Activated gamma-delta T cell treated with anti-CD3 and anti-CD28 coated beads, Interleukin-2, amount 50 U/mL, for 16 hours (primary cell): ENCODE data around the gene PTPN6.

ENCODE experiments used
- DNase-seq: peaks from one replicate; pipeline ENCODE4 v3.0.0-alpha.2; 2020; ENCODE audit warnings: low read depth

PTPN6 gene

DNA sequence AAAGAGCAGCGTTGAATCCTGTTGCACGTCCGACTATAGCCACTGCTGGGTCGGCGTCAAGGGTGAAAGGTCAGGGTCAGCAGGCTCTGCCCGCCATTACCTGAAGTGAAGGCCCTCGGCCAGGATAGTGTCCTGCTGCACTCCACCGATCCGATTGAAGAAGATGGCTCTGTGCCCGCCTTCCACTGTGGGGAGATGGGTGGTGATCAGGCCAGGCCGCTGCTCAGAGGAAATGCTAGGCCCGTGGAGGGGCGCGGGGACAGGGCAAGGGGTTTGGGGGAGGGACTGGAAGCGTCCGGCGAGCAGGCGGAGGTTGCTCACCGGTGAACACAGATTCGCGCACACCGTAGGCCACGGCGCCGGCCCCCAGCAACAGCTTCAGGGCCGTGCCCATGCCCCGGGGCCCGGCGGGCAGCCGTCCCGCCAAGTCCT is 19.0 kb downstream of the PTPN6 start:
- DNase-seq = no peak

DNA sequence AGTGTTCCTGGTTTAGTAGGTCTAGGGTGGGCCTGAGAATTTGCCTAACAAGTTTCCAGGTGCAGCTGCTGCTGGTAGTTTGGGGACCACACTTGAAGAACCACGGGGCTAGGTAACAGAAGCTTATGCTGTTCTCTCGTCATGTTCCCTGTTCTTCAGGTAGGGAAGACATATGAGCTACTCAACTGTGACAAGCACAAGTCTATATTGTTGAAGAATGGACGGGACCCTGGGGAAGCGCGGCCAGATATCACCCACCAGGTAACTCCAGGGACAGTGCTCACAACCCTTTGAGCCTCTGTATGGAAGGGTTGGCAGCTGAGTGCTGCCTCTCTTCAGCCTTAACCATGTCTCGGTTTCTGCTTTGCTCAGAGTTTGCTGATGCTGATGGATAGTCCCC is 23.0 kb downstream of the PTPN6 start:
- DNase-seq = no peak

DNA sequence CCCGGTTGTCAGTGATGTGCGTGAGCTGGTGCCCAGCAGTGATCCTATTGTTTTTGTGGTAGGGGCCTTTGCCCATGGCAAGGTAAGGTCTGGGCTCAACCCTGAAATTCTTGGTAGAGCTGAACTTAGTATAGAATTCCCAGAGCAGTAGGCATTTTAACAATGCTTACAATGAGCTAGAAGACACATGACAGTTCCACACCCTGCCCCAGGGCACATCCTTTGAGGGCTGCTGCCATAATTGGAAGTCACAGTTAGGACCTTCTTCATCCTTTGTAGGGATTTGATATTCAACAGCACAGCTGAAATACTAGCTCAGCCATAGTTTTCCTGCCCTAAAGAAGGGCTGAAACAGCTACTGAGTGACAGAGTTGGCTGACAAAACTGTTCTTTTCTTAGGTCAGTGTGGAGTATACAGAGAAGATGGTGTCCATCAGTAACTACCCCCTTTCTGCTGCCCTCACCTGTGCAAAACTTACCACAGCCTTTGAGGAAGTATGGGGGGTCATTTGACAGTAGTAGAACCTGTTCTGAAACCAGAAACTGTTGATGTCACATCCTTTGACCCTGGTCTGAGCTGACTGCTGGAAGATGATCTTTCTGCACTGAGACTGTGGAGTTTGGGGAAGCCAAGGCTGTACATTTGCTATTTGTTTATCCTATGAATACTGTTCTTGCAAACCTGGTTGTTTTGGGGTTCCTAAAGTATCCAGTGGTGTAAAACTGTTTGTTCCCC is 24.3 kb downstream of the PTPN6 start:
- no peak for DNase-seq

DNA sequence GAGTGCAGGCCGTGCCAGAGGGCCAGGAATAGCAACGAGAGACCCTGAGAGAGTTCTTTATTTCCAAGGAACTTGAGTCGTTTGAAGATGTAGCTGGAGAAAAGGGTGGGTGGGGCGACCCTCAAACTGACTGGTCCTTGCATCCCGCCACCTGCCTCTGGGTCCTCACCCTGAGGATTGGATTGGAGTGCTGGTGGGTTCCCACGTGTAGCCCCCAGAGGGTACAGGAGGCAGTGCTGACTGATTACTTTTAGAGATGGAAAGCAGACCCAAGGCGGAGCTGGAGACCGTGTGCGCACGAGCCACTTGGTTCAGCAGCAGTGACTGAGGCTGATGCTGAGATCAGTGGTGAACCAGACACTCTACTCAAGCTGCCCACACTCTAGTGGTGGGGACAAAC is 26.5 kb downstream of the PTPN6 start:
- DNase-seq = no peak

DNA sequence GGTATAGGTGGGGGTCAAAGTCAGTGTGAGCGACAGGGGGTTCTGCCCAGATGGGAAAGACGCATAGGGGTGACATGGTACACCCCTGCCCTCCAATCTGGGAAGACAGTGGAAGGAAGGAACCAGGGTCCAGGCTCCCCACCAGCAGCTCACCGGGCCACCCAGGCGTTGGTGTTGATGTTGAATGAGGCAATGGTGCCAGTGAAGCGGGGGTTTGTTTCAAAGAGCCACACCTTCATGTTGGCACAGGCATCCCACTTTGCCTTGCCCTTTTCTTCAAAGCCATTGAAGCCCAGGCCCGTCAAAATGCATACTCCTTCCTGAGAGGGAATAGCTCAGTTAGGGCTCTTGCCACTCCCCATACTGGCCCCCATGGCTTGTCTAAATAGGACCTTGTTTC is 27.0 kb downstream of the PTPN6 start:
- no peak for DNase-seq

DNA sequence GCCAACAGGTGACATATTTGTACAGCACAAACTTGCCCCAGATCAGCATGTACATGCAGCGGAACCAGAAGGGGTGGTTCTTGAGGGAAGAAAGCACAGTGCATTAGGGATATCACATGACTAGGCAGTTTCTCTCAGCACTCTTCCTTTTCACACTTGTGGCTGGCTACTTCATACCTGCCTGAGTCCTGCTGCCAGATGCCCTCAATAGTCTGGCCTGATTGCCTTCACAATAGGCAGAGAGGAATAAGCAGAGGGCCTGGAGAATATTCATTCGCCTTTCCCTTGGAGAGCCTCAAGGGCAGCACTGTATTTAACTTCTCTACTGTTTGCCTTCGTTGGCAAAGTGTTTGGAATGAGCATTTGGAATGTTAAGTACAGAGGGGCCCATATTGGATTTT is 27.5 kb downstream of the PTPN6 start:
- no peak for DNase-seq

DNA sequence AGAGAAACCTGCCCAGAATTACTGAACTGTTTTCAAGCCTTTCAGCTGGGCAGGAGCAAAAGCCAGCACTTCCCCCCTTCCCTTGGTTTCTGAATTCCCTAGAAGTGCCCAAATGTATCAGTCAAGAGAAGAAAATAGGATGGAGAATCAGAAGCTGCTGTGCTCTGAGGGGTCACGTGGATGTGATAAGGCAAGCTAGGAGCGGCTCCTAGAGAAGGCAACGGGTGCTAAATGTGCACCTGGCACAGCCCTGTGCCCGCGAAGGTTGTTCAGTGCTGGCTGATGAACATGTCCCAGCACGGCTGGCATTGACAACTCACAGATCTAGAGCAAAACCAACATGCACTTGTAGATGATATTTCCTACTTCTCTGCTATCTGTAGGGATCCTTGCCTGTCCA is 27.9 kb downstream of the PTPN6 start:
- no peak for DNase-seq

DNA sequence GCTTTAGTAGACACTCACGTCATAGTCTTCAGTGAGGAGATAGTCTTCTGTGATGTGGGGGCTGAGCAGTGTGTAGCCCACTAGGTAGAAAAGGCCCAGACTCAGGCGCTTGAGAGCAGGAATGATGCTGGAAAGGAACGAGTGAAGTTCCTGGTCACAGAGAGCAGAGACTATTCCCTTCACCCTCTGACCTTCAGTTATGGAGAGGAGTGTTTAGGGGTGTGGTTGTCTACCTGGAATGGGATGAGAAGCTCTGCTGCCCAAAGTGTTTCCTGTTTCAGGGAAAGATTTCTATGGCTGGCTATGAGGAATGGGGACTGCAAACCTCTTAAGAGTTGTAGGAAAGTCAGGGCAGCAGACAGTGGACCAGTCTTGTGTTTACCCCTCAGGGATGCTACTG is 28.3 kb downstream of the PTPN6 start:
- DNase-seq = no peak

DNA sequence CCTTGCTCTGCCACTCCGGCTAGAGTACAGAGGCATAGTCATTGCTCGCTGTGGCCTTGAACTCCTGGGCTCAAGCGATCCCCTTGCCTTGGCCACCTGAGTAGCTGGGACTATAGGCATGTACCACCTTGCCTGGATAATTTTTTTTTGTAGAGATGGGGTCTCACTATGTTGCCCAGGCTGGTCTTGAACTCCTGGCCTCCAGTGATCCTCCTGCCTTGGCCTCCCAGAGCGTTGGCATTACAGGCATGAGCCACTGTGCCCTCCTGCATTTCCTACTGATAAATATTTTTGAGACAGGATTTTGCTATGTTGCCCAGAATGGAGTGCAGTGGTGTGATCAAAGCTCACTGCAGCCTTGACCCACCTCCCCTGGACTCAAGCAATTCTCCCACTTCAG is 28.9 kb downstream of the PTPN6 start:
- no peak for DNase-seq

DNA sequence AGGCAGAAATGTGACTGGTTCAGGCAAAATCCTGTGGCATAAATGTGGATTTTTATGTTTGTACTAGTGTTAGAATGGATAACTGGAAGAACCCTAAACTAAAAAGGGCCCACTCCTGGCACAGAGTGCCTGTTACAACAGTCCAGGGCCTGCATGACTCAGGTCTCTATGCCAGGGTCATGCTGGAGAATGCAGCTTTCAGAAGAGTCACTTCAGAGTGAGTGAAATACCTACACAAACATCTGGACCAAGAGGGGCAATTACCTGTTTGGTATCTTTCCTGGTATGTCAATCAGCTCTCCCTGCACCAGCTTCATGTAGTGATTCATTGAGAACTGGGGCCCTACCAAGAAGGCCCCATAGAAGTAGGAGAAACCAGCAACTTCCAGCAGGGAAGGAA is 29.6 kb downstream of the PTPN6 start:
- DNase-seq = no peak

DNA sequence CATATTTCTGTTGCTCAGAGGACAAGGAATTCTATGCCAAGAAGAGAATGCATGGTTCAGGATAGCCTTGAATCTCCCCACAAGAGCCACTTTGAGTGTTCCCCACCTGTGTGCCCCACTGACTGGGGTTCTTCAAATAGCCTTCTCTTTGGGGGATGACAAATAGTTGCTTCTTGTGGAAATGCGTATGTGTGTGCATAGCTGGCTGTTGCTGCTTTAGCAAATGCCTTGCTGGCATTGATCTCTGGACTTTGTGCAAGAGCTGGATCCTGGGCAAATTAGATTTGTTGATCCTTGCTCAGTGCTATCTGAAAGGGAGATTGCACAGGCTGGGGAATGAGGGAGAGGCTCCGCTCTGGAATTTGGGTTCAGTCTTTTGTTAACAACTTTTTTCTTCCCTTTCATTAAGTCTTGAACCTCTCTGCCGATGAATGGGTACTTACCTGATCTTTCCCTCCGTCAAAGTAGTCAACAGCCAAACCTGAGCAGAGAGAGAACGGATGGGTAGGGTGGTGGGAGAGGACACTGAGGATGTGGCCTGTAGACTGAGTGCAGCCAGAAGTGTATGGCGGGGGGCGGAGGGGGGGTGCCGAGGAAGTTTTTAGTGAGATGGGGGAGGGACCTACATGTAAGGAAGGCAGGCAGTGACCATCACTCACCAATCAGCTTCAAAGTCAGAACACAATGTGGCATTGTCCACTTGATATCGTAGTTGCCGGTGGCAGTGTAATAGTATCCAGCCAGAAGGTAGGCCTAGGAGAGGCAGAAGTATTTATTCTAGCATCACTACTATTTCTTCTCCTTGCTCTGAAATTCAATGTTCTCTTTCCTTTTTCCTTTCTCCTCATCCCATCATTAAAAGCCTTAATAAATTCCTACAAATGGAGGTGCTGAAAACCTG is 30.2 kb downstream of the PTPN6 start:
- no peak for DNase-seq

DNA sequence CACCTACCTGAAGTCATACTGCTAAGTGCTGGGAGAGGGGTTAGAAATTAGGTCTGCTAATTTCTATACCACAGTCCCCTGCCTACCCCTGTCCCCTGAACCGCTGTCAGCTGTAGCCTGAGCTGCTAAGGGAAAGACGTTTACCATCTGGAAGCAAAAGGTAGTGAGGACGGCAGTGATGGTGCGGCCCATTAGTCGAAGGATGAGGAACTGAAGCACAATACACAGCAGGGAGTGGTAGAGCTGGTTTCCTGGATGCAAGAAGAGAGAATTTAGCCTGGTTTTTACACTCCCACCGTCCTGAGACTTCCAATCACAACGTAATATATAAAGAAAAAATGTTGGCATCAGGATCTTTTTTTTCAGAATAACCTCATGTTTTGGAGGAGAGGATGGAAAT is 31.4 kb downstream of the PTPN6 start:
- DNase-seq = no peak

DNA sequence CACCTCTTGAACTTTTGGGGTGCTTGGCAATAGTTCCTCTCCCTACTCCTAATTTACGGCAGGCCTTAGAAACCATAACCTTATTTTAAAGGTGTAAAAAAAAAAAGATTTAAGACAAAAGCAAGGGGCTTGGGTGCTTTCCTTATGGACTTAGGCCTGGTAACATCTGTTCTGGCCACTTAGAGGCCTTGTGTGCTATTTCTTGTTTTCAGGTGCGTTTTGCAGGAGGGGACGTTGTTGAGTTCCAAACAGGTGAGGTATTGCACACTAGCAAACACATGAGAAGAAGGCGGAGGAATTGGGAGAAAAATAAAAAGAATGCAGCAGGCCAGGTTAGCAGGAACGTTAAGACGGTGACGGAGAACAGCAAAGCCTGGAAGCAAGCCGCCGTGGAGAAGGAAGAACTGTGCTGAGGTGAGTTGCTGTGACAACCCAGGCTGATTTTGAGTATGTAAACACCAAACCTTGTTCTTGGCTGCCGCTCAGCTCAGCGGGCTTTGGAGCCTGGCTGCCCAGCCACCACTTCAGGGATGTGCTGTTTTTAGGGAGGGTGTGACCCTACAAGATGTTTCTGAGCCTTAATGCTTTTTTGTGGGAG is 36.9 kb downstream of the PTPN6 start:
- DNase-seq = no peak

DNA sequence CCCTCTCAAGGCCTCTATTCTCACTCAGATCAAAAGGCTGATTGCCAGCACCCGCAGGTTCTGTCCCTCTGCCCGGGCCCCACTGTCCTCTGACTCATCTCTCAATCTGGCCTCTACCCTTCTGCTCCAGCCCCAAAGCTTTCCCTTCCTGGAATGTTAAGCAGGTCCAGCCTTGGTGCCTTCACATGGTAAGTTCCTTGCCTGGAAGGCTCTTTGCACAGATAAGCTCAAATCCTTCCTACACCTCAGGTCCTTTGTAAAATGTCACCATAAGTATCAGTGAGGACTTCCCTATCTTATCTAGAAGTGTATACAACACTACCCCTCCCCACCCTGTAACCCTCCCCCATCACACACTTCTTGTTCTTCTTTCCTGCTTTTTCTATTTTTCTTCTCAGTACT is 44.9 kb downstream of the PTPN6 start:
- no peak for DNase-seq

DNA sequence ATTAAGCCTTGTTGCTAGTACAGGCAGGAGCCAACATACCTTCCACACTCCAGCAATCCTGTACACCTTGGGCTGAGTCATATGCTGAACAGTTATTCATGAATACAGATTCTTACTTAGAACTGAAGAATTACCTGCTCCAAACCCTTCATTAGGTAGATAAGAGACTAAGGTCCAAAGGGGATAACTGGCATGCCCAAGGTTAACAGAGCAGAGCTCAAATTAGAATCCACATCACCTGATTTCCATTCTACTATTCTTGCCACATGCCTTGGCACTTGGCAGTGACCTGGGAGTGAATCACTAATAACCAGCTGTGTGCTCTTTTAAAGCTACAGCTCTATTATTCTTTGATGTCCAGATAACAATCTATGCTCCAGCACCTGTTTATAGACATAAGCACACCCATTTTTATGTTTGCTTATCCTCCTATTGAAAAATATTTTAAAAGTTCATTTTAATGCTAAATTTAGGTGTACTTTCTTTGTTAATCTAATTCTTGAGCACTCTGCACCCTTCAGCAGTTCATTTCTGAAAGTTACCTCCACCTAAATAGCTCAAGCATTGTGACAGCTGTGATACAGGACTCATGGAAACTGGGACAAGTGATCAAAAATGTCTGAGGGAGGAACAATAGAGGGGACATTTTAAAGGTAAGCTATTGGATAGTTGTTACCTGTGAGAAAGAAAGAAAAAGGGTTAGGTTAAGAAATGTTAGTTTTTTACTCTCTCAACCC is 47.7 kb downstream of the PTPN6 start:
- DNase-seq = no peak

DNA sequence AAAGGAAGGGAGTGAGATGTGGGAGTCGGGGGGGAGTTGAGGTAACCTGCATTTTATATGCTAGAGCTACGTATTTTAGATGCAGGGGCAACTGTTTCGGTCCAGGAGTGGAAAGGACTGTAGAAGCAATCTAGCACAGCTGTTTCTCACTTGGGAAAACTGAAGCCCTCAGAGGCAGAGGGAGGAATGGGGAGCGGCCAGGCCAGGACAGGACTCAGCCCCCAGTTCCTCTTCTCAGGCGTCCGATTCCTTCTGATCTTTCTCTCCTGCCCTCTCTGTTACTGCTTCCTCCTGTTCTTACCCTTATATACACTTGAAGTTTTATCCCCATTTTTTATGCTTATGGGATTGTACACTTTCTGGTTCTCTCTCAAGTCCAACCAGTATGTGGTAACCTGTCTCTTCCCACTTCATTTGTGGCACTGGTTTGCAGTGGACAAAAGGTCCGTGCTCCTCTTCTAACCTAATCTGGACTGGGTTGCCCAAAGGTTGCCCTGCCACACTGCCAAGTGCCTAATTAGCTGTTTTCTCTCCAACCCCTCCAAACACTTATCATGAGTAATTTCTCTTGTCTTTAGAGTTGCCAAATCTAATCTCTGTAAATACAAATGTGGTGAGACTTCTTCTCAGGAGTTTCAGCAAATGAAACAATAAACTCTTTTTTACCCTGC is 50.9 kb downstream of the PTPN6 start:
- DNase-seq = no peak

DNA sequence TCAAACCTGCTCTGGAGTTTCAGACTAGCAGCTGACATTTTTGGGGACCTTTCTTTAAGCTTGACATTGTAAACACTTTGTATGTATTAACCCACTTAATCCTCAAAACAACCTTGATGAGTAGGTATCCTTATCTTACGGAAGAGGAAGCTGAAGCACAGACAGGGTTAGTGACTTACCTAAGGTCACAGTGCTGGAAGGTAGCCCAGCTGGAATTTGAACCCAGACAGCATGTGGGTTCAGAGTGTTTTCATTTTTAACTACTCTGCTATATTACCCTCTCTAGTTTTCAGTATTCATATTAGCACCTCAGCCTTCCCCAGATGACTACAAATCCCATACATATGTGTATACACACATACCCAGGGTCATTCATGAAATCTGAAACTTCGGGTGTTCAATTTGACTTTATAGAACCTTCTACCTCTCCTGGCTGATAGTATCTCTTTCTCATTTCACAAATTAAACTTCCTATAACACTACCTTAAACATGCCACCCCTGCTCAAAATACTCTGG is 53.2 kb downstream of the PTPN6 start:
- no peak for DNase-seq

DNA sequence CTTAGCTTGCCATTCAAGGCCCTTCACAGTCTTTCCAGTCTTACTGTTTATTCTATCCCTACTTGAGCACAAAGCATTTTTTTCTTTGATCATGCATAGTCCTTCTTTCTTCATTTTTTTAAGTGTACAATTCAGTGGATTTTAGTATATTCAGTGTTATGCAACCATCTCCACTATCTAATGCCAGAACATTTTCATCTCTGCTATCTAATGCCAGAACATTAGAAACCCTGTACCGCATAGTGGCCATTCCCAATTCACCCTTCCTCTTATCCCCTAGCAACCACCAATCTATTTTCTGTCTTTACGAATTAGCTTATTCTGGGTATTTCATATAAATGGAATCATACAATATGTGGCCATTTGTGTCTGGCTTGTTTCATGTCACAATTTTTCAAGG is 53.7 kb downstream of the PTPN6 start:
- DNase-seq = no peak

DNA sequence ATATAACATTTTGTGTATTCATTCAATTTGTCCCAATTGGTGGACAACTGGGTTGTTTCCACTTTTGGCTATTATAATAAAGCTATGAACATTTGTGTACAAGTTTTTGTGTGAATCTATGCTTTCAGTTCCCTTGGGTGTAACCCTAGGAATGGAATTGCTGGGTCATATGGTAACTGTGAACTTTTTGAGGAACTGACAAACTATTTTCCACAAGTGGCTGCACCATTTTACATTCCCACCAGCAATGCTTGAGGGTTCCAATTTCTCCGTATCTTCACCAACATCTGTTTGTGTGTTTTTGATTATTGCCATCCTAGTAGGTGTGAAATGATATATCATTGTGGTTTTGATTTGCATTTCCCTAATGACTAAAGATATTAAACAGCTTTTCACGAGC is 54.2 kb downstream of the PTPN6 start:
- no peak for DNase-seq

DNA sequence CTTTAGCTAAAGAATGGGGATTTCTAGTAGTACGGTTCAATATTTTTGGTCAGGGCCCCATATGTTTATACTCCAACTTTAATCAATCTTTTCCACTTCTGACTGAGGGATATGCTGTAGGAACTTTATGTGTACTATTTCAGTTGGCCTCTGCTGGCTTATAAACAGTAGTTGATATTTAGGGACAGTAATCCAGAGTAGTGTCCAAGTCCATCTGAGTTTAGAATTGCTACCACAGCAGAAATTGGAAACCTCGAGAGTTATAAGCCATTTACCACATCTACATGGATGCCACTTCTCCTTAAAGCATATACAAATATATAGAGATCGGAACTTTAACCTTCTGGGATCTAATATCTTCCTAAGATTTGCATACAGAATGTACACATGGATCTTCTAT is 55.5 kb downstream of the PTPN6 start:
- DNase-seq = no peak

DNA sequence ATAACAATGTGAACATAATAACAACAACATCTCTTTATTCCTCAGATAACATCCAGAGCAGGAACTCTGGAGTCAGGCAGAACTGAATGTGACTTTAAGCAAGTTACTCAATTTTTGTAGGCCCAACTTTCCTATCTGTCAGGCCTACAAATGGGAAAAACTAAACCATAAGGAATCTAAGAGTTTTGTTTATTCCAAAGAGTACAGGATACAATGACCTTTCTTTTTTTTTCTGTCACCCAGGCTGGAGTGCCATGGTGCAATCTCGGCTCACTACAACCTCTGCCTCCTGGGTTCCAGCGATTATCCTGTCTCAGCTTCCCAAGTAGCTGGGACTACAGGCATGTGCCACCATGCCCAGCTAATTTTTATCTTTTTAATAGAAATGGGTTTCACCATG is 57.7 kb downstream of the PTPN6 start:
- no peak for DNase-seq

DNA sequence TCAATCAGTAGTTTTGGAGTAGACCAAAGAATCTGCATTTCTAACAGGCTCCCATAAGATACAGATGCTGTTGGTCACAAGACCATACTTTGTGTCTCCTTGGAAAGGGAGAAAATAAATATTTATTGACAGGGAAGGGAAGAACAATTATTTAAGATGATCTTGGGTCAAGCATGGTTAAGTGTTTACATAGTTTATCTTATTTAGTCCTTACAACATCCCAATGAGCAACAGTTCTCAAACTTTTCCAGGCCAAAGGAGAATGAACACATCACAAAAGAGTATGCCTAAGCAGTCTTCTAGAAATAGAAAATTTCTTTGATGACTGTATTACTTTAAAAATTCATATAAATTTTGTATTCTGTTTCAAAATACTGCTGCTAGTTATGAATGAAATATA is 58.4 kb downstream of the PTPN6 start:
- DNase-seq = no peak
